NOMO-1 treated with DMSO at 0.1 percent for 48 hours (cell line): ENCODE results near the gene CCNYL1.

Experiments used
- DNase-seq: peaks from one replicate; lab custom pipeline; 2025; ENCODE audit not compliant: unreplicated experiment; lab: John Stamatoyannopoulos, UW

The CCNYL1 gene

DNA sequence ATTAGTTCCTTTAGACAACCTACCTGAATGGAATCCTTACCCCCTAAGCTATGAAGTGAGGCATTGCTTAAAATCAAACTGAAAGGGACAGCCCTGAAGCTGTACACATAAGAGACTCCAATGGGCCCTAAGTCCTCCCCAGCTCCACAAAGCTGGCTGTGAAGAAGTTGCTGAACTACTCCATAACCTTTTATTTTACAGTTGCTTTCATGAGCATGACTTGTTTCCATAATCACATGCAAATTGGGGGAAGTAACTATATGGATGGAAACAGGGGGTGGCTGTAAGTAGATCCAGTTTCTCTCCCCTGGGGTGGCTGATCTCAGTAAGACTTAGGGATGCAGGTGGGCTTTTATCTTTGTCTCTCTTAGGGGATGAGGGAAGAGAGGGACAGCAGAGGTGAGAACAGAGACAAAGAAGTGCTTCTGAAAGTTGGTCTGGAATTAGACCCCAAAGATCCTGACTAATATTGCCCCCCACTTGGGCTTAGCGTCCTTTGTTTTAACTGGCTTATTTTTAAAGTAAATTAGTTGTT lies 52.7 kb downstream of the CCNYL1 start:
- DNase-seq: no peak

DNA sequence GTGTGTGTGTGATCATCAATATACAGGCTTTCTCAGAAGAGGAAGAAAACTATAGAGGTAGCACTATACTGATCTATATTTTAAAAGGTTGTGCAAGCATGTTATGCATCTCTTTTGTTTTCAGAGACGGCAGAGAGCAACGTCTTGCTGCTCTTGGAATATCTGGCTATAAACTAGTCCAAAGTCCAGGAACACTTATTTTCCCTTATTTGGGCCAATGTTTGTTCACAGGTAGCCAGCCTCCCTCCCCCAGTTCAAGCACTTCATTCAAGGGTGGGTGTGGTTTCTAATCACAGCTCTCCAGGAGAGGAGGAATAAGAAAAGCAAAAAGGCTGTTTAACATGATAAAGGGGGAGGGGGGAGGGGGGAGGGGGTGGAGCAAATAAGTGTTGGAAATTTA lies 54.1 kb downstream of the CCNYL1 start:
- DNase-seq: no peak

GRCh38 chr2:207766041-207766551 lies 54.7 kb downstream of the CCNYL1 start:
- peak; percentile 3 for DNase-seq

GRCh38 chr2:207766697-207767460 lies 55.4 kb downstream of the CCNYL1 start:
- peak; percentile 18 for DNase-seq

DNA sequence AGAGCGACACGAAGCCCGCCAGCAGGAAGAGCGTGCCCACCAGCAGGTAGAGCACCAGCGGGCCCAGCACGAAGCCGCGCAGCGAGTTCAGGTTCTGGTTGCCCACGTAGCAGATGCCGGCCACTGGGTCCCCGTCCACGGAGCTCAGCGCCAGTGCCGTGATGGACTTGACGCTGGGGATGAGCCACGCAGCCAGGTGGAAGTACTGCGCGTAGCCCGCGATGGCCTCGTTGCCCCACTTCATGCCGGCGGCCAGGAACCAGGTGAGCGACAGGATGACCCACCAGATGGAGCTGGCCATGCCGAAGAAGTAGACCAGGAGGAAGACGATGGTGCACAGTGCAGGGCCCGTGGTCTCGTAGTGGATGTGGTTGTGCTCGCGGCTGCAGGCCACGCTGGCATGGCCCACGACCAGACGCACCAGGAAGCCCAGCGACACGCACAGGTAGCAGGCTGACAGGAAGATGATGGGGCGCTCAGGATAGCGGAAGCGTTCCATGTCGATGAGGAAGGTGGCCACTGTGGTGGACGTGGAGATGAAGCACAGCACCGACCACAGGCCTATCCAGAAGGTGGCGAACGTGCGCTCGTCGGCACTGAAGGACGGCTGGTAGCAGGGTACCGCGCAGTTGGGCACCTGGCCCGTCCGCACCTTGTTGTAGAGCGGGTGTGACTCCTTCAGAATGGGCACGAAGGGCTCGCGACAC lies 56.2 kb downstream of the CCNYL1 start:
- no peak for DNase-seq

- DNase-seq: no peak
Observed at GRCh38 chr2:207768168-207768865, 56.9 kb downstream of the CCNYL1 start.

DNA sequence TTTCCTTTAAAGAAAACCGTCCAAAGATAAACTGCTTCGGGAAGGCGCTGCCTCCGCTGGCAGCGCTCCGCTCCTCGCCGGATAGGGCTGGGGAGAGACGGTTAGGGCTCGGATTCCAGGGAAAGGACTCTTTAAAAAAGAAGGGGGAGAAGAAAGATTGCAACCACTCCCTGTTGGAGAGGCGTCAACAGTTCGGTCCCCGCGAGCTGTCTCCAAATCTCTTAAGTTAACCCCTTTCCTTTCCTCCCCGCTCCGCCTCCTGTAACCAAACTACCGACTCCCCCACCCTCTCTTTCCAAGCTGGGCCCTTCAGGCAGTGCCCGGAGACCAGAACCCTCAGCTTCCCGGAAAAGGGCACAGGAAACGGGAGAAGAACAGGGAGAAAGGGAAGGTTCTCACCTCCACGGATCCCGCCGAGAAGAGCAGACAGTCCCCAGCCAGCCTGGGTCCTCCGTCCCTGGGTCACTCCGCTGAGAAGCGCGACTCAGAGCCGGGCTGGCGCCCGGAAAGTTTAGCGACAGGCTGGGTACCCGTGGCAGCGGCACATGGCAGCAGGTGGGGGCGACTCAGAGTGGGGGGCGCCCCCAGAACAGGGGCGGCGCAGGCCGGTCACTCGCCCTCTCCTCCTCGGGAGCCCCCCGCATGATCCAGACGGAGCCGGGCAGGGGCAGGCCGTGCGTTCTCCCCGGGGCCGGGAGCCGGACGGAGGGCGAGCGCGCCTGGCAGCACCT lies 57.6 kb downstream of the CCNYL1 start:
- peak; percentile 35 for DNase-seq

DNA sequence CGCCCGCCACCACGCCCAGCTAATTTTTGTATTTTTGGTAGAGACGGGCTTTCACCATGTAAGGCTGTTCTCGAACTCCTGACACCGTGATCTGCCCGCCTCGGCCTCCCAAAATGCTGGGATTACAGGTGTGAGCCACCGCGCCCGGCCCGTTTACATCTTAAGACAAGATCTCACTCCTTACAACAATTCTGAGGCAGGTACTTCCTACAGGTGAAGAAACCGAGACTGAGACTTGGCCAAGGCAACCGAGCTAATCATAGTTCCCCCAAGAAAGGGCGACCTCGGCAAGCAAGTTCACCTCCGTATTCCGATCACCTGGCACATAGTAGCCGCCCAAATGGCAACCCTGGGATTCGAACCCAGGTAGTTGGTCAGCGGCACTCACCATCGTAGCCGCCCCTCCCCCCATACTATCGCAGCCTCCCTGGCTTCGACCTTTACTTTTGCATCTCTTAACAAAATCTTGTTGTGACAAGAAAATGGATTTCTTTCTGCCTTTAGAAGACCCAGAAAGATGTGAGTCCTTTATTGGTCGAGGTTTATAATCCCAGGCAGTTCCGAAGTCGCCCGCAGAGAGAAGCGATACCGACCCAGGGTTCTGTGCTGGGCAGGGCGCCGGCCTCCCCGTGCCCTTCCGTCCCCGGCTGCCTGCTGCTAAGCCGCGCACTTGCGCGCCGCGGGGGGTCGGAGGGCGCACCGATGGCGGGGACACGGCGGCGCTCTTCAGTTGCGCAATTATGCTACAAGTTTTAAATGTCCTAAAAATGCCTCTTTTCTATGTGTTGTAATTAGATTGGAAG lies 59.4 kb downstream of the CCNYL1 start:
- peak; percentile 52 for DNase-seq

- peak; percentile 5 for DNase-seq
Observed at GRCh38 chr2:207771421-207771820, 60.0 kb downstream of the CCNYL1 start.

DNA sequence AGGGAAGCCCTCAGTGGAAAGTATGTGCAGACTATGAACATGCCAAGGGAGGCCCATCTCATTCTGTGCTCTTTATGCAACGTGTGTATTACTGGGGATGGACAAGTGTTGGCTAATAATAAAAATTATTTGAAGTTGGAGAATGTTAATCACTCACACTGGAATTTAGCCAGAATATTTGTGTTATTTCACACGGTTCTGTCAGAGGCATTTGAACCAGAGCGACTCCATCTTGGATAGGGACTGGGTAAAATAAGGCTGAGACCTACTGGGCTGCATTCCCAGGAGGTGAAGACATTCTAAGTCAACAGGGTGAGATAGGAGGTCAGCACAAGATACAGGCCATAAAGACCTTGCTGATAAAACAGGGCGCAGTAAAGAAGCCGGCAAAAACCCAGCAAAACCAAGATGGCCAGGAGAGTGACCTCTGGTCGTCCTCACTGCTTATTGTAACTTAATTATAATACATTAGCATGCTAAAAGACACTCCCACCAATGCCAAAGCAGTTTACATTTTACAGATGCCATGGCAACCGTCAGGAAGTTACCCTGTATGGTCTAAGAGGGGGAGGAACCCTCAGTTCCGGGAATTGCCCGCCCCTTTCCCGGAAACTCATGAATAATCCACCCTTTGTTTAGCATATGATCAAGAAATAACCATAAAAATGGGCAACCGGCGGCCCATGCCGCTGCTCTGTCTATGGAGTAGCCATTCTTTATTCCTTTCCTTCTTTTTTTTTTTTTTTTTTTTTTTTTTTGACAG lies 60.8 kb downstream of the CCNYL1 start:
- DNase-seq: no peak

GRCh38 chr2:207772844-207773205 lies 61.4 kb downstream of the CCNYL1 start:
- no peak for DNase-seq

GRCh38 chr2:207775473-207775872 lies 64.0 kb downstream of the CCNYL1 start:
- no peak for DNase-seq

GRCh38 chr2:207777124-207777523 lies 65.7 kb downstream of the CCNYL1 start:
- DNase-seq: no peak

DNA sequence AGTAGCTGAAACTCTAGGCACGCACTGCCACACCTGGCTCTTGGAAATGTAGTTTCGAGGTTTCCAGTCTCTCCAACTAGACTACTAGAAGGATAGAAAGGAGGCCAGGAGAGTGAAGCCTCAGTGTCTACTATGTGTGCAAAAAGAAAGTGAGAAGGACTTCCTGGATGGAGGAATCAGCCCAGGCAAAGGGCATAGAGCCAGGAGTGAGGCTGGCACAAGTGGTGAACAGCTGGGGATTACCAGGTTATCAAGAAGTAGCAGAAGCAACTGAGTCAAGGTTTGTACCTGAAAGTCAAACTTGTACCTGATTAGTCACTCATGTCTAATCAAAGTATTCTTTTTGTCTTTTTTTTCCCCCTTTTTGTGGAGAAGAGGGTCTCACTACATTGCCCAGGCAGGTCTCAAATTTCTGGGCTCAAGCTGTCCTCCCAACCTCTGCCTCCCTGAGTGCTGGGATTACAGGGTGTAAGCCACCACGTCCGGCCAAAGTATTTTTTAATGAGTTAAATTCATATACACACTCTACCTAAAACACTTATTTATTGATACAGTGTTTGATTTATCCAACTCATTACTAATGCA lies 67.0 kb downstream of the CCNYL1 start:
- no peak for DNase-seq

DNA sequence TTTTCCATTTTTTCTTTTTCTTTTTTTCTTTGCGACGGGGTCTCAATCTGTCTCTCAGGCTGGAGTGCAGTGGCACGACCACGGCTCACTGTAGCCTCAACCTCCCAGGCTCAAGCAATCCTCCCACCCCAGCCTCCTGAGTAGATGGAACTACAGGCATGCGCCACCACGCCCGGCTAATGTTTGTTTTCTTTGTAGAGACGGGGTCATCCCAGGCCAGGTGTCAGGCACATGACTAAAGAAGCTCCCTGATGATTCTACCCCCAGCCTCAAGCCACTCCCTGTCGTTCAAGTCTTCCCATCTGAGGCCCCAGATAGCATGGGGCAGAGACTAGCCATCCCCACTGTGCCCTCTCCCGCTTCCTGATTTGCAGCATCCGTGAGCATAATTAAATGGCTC lies 68.1 kb downstream of the CCNYL1 start:
- DNase-seq: no peak

DNA sequence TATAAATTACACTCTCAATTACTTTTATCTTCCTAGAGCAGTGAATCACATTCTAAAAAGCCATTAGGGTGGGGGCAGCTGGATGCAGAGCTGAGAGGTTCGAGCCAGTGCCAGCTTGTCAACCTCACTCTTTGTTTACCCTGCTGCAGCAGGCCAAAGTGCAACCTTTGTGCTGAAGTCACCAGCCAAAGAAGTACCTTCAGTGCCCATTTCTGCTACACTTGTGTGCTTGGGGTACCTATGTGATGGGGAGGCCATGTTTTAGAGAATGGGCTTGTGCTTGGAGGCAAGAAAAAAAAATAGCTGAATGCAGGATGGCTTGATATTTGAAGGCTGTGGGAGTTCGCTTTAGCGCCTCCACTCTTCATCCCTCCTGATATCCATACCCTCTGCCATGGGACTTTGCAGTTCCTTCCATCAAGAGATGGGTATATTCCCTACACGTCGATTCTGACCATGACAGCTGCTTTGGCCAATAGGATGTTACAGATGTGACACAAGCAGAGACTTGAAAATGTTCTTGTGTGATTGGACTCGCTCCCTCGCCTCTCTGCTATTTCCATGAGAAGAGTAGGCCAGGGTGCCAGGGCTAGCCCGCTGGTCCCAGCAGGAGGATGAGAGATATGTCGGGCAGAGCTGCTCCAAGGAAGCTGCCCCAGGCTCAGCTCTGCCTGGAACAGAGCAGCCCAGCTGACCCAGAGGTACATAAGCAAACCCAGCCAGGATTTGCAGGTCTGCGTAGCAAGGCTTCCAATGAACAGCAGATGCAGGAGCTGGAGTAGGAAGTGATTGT lies 71.0 kb downstream of the CCNYL1 start:
- DNase-seq: no peak

DNA sequence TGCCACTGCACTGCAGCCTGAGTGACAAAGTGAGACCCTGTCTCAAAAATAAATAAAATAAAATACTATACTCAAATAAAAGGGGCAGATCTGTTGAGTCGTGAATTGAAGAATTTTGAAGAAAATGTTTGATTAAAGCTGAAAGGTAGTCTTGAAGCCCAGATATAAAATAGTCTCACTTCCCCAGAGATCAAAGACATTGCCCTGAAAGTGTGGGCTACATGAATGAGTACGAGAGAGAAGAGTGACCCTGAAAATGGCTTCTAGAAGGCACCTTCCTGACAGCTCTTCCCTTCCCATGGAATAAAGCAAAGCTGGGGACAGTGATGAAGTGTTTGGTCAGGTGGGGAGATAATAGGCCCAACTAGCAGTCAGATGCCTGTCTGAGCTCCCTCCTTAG lies 72.1 kb downstream of the CCNYL1 start:
- no peak for DNase-seq

DNA sequence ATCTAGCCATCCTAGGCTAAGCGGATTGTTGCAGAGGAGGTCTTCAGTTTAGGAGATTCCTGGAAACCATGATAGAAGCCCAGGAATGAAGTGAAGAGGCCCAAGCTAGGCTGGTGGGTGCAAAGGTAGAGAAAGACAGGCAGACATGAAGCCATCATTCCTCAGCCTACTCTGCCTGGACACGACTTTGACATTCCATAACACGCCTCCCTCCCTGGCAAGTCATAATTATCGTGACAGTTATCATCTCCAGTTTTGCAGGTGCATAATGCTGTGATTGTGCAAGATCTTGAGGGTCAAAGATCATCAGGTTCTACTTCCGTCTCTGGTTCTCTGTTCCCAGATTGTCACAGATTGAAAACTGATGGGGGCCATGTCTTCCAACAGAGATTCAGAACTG lies 73.5 kb downstream of the CCNYL1 start:
- DNase-seq: peak; percentile 38
